ENCODE results near the gene SMARCB1. TPM values are rescaled to one million over a fixed set of nuclear protein-coding genes. Genes with fewer than 3 reads are reported as not detected.

Gene SMARCB1
- total RNA-seq, 2 donors from 2014 or later, result 136 to 148 TPM

- DNase-seq, result no peak
- Histone ChIP-seq H3K9ac (ENCODE audit: extremely low read depth, low read length, poor library complexity, severe bottlenecking) (no peak overlapping the region), H3K27ac (ENCODE audit: low read depth, low read length) (no peak overlapping the region), H3K4me3 (ENCODE audit: low read length) (no peak overlapping the region), H3K9me3 (ENCODE audit: control insufficient read depth, low read length) (no peaks in the 10 kb centered on the region), H3K4me1 (ENCODE audit: control insufficient read depth, insufficient read depth, low read length) (no peaks in the 10 kb centered on the region), H3K36me3 (ENCODE audit: control insufficient read depth, insufficient read depth, low read length) (no peaks in the 10 kb centered on the region), H3K27me3 (ENCODE audit: control insufficient read depth, insufficient read depth, low read length, poor library complexity, severe bottlenecking) (no peaks in the 10 kb centered on the region)
- Mint-ChIP-seq H3K36me3 (ENCODE audit: low read depth) (no peaks in the 10 kb centered on the region), H3K4me3 (no peak overlapping the region), H3K27ac (no peak overlapping the region), H3K27me3 (ENCODE audit: insufficient read depth) (peaks cover 12% of the 10 kb centered on the region), H3K9me3 (no peaks in the 10 kb centered on the region), H3K4me1 (peaks cover 4% of the 10 kb centered on the region)
- TF ChIP-seq CTCF (conservative IDR thresholded peaks at IDR 0.05), result no peak
- 90 to 100% methylated on average over 2 to 5 of the region's 5 CpGs for WGBS, 2 experiments (ENCODE audit: insufficient coverage in 1 of 2, insufficient read length in 1 of 2)
These were observed 7.0 kb upstream of the SMARCB1 start for GRCh38 chr22:23779731-23780130.

GRCh38 chr22:23780146-23780748 lies 6.5 kb upstream of the SMARCB1 start:
- peaks cover 7% of the 10 kb centered on the region for H3K27me3 Mint-ChIP-seq (ENCODE audit: insufficient read depth)
- H3K9me3 ChIP-seq (ENCODE audit: control insufficient read depth, low read length), result no peaks in the 10 kb centered on the region
- H3K36me3 ChIP-seq (ENCODE audit: control insufficient read depth, insufficient read depth, low read length), result no peaks in the 10 kb centered on the region
- TF ChIP-seq CTCF (conservative IDR thresholded peaks at IDR 0.05), result no peak
- H3K27ac Mint-ChIP-seq, result no peak overlapping the region
- no peak for DNase-seq
- H3K36me3 Mint-ChIP-seq (ENCODE audit: low read depth), result no peaks in the 10 kb centered on the region
- no peak overlapping the region for H3K9ac ChIP-seq (ENCODE audit: extremely low read depth, low read length, poor library complexity, severe bottlenecking)
- 88 to 94% methylated on average over 19 to 20 of the region's 20 CpGs for WGBS, 2 experiments (ENCODE audit: insufficient coverage in 1 of 2, insufficient read length in 1 of 2)
- no peaks in the 10 kb centered on the region for H3K9me3 Mint-ChIP-seq
- no peaks in the 10 kb centered on the region for H3K4me1 ChIP-seq (ENCODE audit: control insufficient read depth, insufficient read depth, low read length)
- H3K4me3 ChIP-seq (ENCODE audit: low read length), result no peak overlapping the region
- no peak overlapping the region for H3K27ac ChIP-seq (ENCODE audit: low read depth, low read length)
- peaks cover 1% of the 10 kb centered on the region for H3K4me1 Mint-ChIP-seq
- H3K27me3 ChIP-seq (ENCODE audit: control insufficient read depth, insufficient read depth, low read length, poor library complexity, severe bottlenecking), result no peaks in the 10 kb centered on the region
- no peak overlapping the region for H3K4me3 Mint-ChIP-seq

- 84 to 91% methylated on average over 7 to 15 of the region's 15 CpGs for WGBS, 2 experiments (ENCODE audit: insufficient coverage in 1 of 2, insufficient read length in 1 of 2)
- no peak overlapping the region for H3K9ac ChIP-seq (ENCODE audit: extremely low read depth, low read length, poor library complexity, severe bottlenecking)
- no peaks in the 10 kb centered on the region for H3K4me1 ChIP-seq (ENCODE audit: control insufficient read depth, insufficient read depth, low read length)
- H3K27ac ChIP-seq (ENCODE audit: low read depth, low read length), result no peak overlapping the region
- no peaks in the 10 kb centered on the region for H3K4me1 Mint-ChIP-seq
- no peaks in the 10 kb centered on the region for H3K9me3 Mint-ChIP-seq
- H3K27me3 Mint-ChIP-seq (ENCODE audit: insufficient read depth), result peaks cover 3% of the 10 kb centered on the region
- no peaks in the 10 kb centered on the region for H3K36me3 ChIP-seq (ENCODE audit: control insufficient read depth, insufficient read depth, low read length)
- TF ChIP-seq CTCF (conservative IDR thresholded peaks at IDR 0.05), result no peak
- H3K27me3 ChIP-seq (ENCODE audit: control insufficient read depth, insufficient read depth, low read length, poor library complexity, severe bottlenecking), result no peaks in the 10 kb centered on the region
- no peak for DNase-seq
- no peaks in the 10 kb centered on the region for H3K9me3 ChIP-seq (ENCODE audit: control insufficient read depth, low read length)
- H3K4me3 ChIP-seq (ENCODE audit: low read length), result no peak overlapping the region
- H3K36me3 Mint-ChIP-seq (ENCODE audit: low read depth), result no peaks in the 10 kb centered on the region
- H3K4me3 Mint-ChIP-seq, result no peak overlapping the region
- no peak overlapping the region for H3K27ac Mint-ChIP-seq
These were observed 5.7 kb upstream of the SMARCB1 start for GRCh38 chr22:23781065-23781464.

Measured in endodermal cell (in vitro differentiated cells).